ENCODE measurements around the gene ERCC5.

Gene ERCC5

GRCh38 chr13:102845630-102846260, at the start of gene ERCC5:
Gene ERCC5 (plus strand): TSS chr13:102846032. CDS start chr13:102846267, 235 bp downstream.
- peak; percentile 97 for DNase-seq (ENCODE audit: low spot score)

GRCh38 chr13:102798581-102799425, 47.0 kb upstream of the ERCC5 start, which contains the start of the genes BIVM and POGLUT2:
Gene BIVM (plus strand): TSS chr13:102799119. CDS start chr13:102807268, 8,149 bp downstream.
Gene POGLUT2 (minus strand): TSS chr13:102798976. CDS start chr13:102798670, 306 bp downstream.
- peak; percentile 96 for DNase-seq (ENCODE audit: low spot score)

DNA sequence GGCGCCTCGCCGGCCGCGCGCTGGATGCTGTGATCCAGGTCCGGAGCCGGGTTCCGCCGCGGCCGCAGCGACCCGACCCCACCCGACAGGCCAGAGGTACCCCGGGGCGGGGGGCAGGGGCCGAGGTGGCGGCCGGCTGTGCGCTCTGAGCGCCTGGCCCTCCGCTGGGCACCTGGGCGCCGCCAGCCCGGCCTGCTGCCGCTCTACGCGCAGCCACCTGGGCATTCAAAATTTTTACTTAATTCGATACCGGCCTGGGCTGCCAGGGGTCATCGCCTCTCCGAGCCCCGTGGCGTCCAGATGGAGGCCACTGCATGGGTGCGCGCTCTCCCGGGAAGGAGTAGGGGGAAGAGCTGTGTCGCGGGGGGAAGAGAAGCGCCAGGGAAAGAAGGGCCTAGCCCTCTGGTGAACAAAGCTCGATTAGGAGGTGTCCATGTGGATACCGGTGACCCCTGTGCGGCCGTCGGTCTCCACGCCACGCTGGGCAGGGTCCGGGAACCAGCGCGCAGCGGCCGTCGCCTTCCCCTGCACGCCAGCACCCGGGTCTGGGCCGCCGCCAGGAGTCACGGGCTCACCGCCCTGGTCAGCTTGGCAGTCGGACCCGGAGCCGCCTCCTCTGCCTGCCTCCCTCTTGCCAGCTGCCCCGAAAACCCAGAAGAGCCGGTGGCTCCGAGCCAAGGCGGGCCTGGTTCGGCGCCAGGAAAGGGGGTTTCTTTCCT, 46.2 kb upstream of the ERCC5 start:
- peak; percentile 42 for DNase-seq (ENCODE audit: low spot score)

DNA sequence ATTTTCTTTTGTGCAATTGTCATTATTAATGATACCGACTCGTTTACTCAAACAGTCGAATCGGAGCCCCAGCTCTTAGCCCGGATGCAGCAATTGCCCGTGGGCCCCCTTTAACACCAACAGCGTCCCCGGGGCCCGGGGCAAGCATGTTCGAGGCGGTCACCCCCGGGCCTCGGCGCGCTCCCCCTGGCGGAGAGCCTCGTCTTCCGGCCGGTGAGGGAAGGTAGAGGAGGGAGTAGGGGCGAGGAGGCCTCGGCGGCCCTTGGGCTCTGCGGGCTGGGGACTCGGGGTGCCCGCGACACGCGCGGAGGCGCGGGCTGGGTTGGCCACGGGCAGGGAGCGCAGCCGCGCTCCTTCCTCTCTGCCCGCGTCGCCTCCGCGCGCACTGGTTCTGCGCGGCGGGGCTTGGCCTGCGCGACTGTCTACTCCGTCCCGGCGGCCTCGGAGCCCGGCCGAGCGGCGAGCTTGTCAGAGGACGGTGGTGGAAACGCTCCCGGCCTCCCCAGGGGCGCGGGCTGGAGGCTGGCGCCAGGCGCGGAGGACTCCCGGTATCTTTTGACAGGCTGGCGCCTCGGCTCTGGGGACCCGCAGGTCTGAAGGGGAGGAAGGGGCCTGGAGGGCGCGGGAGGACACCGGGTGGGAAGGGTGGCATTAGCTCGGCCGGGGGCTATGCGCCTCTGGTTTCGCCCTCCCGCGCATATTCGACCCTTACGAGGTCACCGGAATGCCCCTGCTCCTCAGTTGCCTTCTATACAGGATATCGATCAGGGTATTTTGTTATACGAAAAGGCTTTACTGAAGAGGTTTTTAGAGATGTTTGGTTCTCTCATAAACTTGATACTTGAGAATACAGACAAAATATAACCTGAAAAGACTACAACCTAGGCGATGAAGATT, 45.4 kb upstream of the ERCC5 start:
- peak; percentile 85 for DNase-seq (ENCODE audit: low spot score)

- no peak for DNase-seq (ENCODE audit: low spot score)
These were observed 40.2 kb upstream of the ERCC5 start for GRCh38 chr13:102805680-102806079.

DNA sequence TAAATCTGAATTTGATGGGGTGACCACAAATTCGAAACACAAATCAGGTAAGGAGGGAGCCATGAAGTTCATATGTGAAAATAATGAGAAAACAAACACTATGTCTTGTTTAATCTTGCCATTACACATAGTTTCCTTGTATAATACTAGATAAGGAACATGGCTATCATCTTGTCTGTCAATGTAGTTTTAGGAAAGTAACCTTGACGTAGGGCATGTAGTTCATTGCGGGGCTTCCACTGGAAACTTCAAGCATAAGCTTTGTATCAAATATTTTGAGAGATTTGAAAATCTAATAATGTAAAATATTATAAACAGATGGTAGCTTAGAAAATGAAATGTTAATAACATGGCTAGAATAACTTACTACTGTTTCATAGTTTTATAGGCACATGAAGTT, 38.1 kb upstream of the ERCC5 start:
- DNase-seq (ENCODE audit: low spot score) = no peak

DNA sequence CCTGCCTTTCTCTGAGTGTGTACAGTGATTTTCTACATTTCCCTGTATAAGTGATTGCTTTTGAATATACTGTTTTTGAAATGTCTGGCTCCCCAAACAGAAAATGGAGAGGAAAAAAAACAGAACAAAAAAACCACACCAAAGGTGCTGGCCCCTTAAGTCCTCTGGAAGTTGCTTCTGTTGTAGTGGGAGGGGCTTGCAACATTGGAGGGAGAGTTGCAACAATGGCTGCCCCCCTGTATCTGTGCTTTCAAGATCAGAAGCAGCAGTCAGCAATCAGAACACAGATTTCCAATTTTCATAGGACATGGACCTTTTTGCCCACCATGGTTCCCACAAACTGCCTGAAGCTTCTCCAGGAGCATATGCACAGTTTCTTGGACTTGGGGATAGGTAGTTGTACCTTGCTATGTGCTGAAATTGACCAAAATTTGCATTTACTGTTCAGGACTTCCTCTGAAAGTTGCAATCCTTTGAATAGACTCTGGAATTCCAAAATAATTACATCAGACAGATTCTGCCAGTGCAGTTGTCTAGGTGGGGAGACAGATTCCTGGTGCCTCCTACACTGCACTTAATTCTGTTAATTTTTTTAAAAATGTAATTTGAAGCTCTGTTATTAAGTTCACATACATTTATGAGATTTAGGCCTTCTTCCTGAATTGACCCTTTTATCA, 33.1 kb upstream of the ERCC5 start:
- DNase-seq (ENCODE audit: low spot score) = peak; percentile 69

- peak; percentile 10 for DNase-seq (ENCODE audit: low spot score)
These were observed 31.7 kb upstream of the ERCC5 start for GRCh38 chr13:102814025-102814607.

DNA sequence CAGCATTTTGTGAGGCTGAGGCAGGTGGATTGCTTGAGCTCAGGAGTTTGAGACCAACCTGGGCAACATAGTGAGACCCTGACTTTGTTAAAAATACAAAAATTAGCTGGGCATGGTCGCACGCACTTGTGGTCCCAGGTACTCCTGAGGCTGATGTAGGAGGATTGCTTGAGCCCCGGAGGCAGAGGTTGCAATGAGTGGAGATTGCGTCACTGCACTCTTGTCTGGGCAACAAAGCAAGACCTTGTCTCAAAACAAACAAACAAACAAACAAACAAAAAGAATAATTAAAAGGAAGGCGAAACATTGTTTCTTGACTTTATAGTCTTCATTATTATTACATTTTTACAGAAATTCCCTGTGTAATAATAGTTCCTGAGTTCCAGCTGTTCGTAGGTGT, 31.0 kb upstream of the ERCC5 start:
- DNase-seq (ENCODE audit: low spot score) = no peak

GRCh38 chr13:102815788-102816187, 30.0 kb upstream of the ERCC5 start:
- DNase-seq (ENCODE audit: low spot score) = no peak

DNA sequence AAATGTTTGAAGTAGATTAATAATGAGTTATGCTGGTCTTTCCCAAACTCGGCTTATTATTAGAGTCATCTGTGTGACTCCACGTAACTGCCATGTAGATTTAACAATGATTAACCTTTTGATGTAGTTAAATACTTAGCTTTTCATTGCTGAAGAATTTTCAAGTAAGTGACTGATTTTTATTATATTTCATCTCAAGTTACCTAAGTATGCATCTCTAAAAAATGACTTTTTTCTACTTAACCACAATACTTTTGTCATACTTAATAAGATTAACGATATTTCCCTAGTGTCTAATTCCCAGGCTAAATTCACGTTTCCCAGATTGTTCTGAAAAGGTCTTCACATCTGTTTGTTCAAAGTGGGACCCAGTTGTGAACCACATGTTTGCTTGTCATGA, 29.1 kb upstream of the ERCC5 start:
- DNase-seq (ENCODE audit: low spot score) = peak; percentile 80

GRCh38 chr13:102817241-102817640, 28.6 kb upstream of the ERCC5 start:
- peak; percentile 56 for DNase-seq (ENCODE audit: low spot score)

DNA sequence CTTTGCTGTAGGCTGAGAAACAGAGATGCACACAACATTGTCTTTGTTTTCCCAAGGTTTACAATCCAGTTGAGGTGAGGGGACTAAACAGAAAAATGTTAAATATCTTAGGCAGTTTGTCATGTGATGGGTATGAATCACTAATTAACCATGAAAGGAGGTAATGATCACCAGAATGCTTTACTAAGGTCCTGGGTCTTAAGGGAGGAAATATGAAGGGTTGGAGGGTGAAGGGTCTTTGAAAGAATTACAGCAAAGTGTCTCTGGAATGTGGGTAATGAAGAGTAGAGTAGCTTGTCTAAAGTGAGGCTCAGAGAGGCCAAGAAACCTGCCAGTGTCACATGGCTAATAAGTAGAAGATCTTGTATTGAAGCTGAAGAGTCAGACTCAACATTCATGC, 27.9 kb upstream of the ERCC5 start:
- DNase-seq (ENCODE audit: low spot score) = peak; percentile 95

GRCh38 chr13:102825400-102825799, 20.4 kb upstream of the ERCC5 start:
- no peak for DNase-seq (ENCODE audit: low spot score)

DNA sequence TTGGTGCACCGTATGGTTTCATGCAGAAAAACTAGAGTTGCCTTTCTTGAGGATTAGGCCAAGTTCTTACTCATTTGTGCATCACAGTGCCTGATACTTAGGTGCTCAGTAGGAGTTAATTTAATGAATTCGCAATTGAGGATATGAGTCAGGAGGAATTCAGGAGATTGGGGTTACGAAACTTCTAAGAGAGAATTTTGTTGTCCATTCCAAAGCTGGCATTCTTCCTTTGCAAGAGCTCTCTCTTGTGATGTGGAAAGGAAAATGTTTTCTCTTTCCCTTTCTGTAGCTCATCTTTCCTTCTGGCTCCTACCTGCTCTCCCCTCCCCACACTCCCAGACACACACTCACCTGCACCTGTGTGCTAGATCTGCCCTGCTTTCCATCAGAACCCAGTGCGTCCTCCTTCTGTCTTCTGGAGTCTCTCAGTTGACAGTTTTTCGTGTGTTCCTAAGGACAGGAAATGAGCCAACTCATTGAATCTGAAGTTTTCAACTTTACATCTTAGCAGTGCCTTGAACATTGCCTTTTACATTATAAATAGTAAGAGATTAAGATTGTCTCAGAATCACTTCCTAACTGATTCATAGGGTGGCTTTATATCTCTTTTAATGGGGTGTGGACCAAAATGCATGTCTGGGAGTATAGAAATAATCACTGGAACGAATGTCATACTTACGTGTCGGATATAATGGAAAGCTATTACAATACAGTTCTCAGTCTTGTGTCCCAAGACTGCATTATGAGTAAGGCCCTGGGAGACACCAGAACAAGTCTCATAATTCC, 19.7 kb upstream of the ERCC5 start:
- DNase-seq (ENCODE audit: low spot score) = peak; percentile 93

- peak; percentile 18 for DNase-seq (ENCODE audit: low spot score)
These were observed 15.2 kb upstream of the ERCC5 start for GRCh38 chr13:102830646-102831045.

- DNase-seq (ENCODE audit: low spot score) = no peak
These were observed 9.4 kb upstream of the ERCC5 start for GRCh38 chr13:102836471-102836870.

DNA sequence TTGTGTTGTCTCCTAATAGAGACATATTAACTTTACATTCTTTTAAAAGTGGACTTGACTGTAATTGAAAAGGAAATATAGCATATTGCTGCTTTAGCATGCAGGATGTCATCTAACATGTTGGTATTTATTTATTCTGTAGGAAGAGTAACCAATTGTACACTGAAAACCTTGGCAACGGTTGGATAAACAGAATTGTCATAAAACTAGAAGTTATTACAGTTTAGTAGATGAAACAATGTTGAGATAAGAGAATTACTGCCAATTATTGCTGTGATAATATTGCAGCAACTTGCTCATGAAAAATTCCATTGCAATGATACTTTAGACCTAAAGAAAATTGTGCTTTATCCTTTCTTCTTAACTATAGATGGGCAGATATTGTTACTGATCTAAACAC, 7.6 kb upstream of the ERCC5 start:
- no peak for DNase-seq (ENCODE audit: low spot score)

DNA sequence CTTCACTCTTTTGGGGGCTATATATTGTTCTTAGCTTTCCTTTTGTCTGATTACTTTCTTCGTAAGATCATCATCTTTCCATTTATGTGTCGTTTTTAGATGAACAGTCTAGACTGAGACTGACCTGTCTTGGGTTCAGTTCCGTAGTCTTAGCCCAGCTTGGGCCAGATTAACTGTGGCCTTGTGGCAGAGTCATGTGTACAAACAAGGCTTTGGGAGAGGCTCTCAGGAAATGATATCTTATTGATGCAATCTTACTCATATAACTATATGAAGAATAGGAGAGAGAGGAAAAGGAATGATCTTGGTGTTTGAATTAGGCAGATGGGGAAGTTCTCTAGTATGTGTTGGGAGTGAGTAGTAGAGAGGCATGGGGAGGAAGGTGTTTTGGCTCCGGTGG, 6.8 kb upstream of the ERCC5 start:
- DNase-seq (ENCODE audit: low spot score) = no peak

- DNase-seq (ENCODE audit: low spot score) = peak; percentile 2
These were observed 6.4 kb upstream of the ERCC5 start for GRCh38 chr13:102839462-102839861.

Measured in kidney tubule cell (primary cell).